Gastrocnemius medialis (tissue), 4 donors: ENCODE results near the gene LITAF.

ENCODE experiments used
- CTCF ChIP-seq, 5 experiments: fragments of 450-650 bp in 3 of 5; fragments of 200-600 bp in 2 of 5; sonication (generic) in 2 of 5; IDR thresholded peaks in 4 of 5; conservative IDR thresholded peaks in 1 of 5; 1 replicate in 4 of 5; 2 replicates in 1 of 5; pipeline ENCODE4 v1.5.1; 2016 to 2019; ENCODE audit warnings: antibody characterized with exemption in 5 of 5, mild to moderate bottlenecking in 3 of 5, moderate library complexity in 3 of 5
- POLR2A ChIP-seq, 2 donors: fragments of 450-650 bp; IDR thresholded peaks; one replicate each; pipeline ENCODE4 v1.6.1; 2017; ENCODE audit warnings: antibody characterized with exemption in 2 of 2, mild to moderate bottlenecking in 2 of 2, moderate library complexity in 2 of 2

DNA sequence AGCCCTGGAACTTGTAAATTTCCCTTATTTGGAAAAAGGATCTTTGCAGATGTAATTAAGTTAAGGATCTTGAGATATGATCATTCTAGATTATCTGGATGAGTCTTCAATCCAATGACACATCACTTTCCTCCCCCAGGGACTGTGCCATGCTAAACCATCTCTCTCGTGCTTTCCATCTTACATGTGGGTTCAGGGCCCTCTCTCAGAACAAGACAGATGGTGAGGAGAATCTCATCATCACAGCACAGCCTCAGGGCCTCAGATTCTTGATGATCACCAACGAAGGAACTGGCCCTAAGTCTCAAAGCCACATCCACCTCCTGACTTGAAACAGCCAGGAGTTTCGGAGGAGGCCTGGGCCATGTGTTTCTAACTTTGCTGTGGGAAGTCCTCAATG is 78.7 kb downstream of the LITAF start:
- TF ChIP-seq CTCF (IDR thresholded peaks at IDR 0.05 in 4 of 5, conservative IDR thresholded peaks at IDR 0.05 in 1 of 5) (no peak), POLR2A (IDR thresholded peaks at IDR 0.05) (no peak)
